SKM-1 (cell line): ENCODE data around the gene ZNF317.
"Not testable (repeated sequence)": the region's sequence is repeated elsewhere in the genome, so short reads cannot be mapped to it uniquely, and the experiment has no call there.

Experiments used
- DNase-seq: peaks from one replicate; lab custom pipeline; 2025; ENCODE audit not compliant: unreplicated experiment; lab: John Stamatoyannopoulos, UW

ZNF317 gene

DNA sequence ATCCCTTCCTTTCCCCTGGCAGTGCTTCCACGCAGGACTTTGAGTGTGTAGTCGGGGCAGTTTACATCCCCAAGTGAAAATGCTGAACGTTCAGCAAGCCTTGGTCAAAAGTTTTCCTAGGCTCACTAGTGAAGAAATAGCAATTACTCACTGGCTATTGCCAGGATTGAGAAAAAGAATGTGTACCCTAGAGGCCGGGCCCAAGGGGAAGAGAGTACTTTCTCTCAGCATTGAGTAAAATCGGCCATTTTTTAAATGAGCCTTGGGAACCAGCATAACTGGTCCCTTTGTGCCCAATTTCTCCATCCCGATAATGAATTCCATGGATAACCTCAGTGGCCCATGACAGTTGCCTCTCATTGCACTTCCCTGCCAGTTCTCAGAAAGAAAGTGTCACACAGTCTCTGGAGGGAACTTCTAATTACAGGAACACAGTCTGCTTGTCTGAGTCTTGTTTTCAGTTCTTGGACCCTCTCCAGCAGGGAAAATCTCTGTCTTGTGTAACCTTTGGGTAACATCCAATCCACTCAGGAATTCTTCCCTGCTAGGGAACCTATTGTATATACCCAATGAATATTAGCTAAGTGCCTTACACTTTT is 31.3 kb downstream of the ZNF317 start:
- DNase-seq = no peak

DNA sequence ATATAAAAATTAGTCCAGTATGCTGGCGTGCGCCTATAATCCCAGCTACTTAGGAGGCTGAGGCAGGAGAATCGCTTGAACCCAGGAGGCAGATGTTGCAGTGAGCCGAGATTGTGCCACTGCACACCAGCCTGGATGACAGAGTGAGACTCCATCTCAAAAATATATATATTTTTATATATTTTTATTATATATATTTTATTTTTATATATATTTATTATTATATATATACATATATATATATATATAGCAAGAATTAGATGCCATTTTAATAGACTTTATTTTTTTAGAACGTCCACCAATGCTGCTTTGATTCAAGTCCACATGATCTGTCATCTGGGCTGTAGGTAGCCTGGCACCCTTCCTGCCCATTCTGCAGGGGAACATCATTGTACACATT is 35.1 kb downstream of the ZNF317 start:
- DNase-seq = no peak

DNA sequence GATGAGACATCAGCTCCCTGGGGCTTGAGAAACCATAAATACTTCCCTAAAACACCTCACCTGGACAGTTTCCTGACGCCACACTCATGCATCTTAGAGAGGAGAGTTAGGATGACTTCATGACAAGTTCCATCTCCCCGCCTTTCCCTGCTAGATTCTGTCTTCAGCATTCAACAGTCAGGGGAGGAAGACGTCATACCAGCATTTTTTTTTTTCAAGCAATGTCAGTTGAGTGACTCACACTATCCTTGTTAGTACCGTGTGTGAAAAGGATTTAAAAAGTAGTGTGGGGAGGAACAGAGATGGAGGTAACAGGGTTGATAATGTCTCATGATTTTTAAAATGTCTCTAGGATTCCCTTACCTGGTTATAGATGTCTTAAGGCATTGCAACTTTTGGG is 38.7 kb downstream of the ZNF317 start, which contains the start of gene OR7D2:
OR7D2 (plus strand) TSS at position 79 of the 400 bp plus-strand sequence. CDS start 6,803 bp downstream, outside the sequence.
- DNase-seq = no peak

DNA sequence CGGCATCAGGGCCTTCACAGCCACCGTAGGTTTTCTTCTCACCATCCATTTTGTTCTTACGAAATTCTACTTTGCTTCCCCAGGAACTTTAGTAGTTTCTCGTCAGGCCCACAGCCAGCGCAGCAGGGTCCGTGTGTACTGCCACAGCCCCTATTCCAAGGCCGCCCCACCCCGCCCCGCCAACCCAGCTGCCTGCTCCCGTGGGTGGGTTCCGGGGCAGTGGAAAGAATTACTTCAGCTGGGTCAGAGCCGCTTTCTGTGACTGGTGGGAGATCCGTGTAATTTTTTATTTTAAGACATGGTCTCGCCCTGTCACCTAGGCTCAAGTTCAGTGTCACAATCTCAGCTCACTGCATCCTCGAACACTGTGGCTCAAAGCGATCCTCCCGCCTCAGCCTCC is 42.8 kb downstream of the ZNF317 start:
- no peak for DNase-seq

DNA sequence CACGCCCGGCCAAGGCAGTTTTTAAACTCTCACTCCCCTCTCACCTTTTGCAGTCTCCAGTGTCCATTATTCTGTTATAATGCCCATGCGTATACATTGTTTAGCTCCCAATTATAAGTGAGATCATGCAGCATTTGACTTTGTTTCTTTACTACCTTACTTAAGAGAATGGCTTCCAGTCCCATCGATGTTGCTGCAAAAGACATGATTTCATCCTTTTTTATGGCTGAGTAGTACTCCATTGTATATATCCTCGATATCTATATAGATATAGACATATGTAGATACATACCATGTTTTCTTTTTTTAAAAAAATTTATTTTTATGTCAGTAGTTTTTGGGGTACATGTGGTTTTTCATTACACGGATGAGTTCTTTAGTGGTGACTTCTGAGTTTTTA is 47.0 kb downstream of the ZNF317 start:
- no peak for DNase-seq

DNA sequence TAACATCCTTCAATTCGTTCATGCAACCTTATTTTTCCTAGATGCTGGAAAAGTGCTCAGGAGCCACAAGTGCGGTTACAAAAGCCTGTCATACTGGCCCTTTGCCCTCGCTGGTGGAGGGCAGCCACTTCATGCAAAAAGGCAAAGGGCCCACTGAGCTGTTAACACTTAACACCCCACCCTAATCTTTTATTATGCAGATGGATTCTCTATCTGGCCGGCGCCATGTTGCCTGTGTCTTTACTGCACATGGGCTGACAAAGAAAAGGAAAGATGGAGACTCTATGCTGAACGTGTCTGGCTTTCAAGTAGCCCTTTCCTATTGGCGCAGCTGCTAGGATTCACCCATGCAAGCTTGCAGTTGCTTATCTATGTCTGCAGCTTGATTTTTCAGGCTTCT is 49.3 kb downstream of the ZNF317 start:
- no peak for DNase-seq

DNA sequence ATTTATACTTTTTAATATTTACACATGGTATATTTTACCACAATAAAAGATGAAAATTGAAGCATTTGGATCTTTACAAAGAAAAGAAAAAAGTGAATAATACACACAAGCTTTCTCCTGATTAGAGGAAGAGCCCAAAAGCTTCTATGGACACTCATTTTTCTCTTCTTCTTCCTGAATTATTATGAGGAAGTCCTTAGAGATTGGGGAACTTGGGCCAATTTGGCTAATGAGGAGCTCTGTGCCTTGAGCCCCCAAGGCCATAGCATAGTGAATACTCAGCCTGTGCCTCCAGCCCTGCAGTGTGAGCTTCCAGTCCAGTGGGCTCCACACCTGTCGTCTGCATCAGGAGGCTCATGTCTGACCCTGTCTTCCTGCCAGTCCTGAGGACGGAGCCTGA is 57.8 kb downstream of the ZNF317 start:
- not testable (repeated sequence) for DNase-seq

DNA sequence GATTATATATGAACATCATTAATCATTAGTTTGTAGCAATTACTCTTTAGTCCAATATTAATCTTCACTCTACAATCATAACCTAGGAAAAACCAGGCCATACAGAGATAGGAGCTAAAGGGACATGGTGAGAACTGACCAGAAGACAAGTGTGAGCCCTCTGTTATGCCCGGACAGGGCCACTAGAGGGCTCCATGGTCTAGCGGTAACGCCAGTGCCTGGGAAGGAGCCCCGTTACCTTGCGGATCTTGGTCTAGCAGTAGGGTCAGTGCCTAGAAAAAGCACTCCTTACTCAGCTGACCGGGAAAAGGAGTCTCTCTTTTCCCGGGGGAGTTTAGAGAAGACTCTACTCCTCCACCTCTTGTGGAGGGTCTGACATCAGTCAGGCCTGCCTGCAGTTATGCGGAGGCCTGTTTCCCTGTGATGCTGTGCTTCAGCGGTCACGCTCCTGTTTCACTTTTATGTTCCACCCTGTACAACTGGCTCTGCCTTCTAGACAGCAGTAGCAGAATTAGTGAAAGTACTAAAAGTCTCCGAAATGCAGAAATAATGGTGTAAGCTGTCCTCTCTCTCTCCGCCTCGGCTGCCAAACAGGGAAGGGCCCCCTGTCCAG is 65.4 kb downstream of the ZNF317 start:
- peak; percentile 10 for DNase-seq
